Posterior vena cava (tissue), 2 donors: ENCODE measurements around the gene PAK1. TPM values are rescaled to one million over a fixed set of nuclear protein-coding genes. Genes with fewer than 3 reads are reported as not detected.

Experiments used
- DNase-seq: peaks from one replicate; pipeline ENCODE4 v3.0.0-alpha.2; 2020; ENCODE audit warnings: low spot score
- intact Hi-C, 2 donors: fragments of 100-400 bp; cut with DNase I; formaldehyde crosslinking; loops; one replicate each; pipeline versions ENCODE4 v1.14.1 to v1.14.2; 2022 to 2023
- total RNA-seq, 2 donors: library from RNA; stranded (reverse); fragmentation: NEBNext Ultra II Directional; extraction: Animal tissue kit (Norgen Biotek cat#: 25700); gene quantifications; one replicate each; pipeline ENCODE4 v1.2.1, GENCODE V29; 2021
- donor health status: DM: yes; HTN: yes; CAD: no.
- donor health status: DM: yes; HTN: yes; CAD: no.

The PAK1 gene
- total RNA-seq, 2 donors from 2014 or later: 31.0 to 31.9 TPM

- no peak for DNase-seq
- intact Hi-C loops: no loop called here
These were observed 31.4 kb downstream of the PAK1 start for GRCh38 chr11:77442394-77443053.

- intact Hi-C loops: no loop called here
These were observed 32.5 kb downstream of the PAK1 start for GRCh38 chr11:77441426-77441825.

DNA sequence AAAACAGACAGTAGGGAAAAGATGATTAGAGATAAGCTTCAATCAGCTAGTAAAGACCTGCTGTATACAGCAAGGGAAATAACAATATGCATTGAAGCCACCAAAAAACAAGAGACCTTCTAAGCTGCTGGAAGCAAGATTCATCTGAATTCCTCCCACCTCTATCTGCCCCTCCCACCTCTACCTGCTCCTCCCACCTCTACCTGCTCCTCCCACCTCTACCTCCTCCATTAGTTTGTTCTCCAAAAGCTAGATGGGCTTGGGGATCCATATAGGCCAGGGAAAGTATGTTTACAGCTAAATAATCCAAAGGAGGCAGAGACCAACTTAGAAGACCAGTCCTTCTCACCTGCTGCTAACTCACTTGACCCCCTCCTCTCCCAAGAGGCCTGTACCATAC, 33.2 kb downstream of the PAK1 start:
- DNase-seq: no peak
- intact Hi-C loops: no loop called here

More at GRCh38 chr11:77441426-77441825, 32.5 kb downstream of the PAK1 start:
- no peak for DNase-seq

GRCh38 chr11:77438487-77438886, 35.4 kb downstream of the PAK1 start:
- intact Hi-C loops: no loop called here
- no peak for DNase-seq

- DNase-seq: no peak
- intact Hi-C loops: no loop called here
These were observed 36.9 kb downstream of the PAK1 start for GRCh38 chr11:77436969-77437368.

DNA sequence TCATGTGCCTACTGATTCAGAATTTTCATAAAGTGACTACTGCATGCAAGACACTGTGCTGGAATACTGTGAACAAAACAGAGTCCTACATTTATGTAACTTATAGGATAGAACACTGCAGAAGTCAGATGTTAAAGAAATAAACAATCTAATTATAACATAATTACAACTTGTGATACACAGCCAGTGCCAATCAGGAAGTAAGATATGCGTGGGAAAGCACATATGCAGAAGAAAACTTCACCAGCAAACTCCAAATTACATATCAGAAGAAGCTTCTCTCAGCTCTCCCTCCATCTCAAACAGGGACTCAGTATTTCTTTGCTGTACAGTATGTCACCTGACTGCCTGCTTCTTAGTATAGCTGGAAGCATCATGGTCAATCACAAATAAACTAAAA, 37.4 kb downstream of the PAK1 start:
- no peak for DNase-seq
- intact Hi-C loops: no loop called here

DNA sequence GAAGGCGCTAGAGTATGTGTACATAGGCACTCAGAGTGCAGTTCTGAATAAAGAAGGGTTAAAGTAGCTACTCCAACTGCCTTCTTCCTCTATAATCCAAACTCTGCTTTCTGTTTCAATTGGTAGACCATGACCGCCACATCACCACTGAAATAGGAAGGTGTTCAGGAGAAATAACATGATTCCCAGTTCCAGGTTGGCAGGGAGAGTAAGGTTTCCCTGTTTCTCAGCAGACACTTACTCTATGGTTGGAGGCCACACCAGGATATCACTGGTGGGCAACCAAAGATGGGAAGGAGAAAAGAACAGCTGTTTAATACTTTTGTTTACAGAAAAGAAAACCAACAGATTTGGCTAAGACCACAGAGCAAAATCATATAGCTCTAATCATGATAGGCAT, 37.9 kb downstream of the PAK1 start:
- intact Hi-C loops: no loop called here

GRCh38 chr11:77431813-77432212, 42.1 kb downstream of the PAK1 start:
- intact Hi-C loops: no loop called here
- no peak for DNase-seq

More for the DNA sequence above, 37.9 kb downstream of the PAK1 start:
- DNase-seq: no peak

DNA sequence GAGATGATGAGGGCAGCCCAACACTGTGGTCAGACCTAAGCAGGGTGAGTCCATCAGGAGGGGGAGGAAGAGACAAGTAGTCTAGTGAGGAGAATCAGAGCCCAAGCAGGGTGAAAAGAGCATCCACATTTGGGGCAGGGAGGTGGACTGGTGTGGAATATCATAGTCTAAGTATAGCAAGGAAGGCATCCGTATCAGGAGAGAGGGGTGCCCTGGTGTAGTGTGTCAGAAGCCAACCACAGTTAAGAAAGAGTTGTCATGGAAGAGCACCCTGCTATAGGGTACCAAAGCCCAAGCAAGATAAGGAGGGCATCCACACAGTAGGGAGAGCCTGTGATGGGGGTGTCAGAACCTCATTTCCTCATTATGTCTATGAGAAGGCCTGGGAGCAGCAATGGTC, 45.3 kb downstream of the PAK1 start:
- no peak for DNase-seq
- intact Hi-C loops: no loop called here

DNA sequence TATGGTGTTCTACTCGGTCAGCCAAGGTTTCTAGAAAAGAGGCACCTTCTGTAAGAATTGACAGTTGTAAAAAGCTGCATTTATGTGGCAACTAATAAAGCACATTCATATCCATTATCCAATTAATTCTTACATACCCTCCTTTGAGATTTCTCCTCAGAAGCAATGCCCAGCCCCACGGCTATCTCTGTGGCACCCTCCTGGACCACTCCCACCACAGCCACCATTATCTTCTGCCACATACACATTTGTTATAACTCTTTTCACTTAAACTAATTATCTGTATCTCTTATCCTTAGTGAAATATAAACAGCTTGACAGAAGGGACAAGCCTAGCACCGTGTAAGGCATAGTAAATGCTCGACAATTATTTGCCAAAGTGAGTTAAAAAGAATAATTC, 48.5 kb downstream of the PAK1 start:
- intact Hi-C loops: no loop called here
- DNase-seq: no peak

DNA sequence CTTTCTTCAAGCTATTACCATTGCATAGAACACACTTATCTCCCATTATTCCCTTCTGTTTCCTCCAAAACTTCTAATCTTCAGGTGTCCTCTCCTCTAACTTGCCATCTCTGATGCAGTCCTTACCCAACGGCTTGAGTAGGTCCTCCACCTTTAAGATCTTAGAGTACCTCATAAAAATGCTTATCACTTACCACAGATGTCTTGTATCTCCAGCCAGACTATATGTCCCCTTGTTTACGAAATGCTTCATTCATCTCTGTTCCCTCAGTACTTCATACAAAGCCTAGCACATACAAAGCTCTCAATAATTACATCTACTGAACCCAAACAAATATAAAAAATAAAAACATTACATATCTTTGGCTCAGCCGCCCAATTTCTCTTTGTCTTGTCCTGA, 49.2 kb downstream of the PAK1 start:
- no peak for DNase-seq
- intact Hi-C loops: no loop called here

- no peak for DNase-seq
- intact Hi-C loops: no loop called here
These were observed 50.3 kb downstream of the PAK1 start for GRCh38 chr11:77423624-77424023.

GRCh38 chr11:77422687-77423086, 51.2 kb downstream of the PAK1 start:
- intact Hi-C loops: no loop called here
- no peak for DNase-seq

DNA sequence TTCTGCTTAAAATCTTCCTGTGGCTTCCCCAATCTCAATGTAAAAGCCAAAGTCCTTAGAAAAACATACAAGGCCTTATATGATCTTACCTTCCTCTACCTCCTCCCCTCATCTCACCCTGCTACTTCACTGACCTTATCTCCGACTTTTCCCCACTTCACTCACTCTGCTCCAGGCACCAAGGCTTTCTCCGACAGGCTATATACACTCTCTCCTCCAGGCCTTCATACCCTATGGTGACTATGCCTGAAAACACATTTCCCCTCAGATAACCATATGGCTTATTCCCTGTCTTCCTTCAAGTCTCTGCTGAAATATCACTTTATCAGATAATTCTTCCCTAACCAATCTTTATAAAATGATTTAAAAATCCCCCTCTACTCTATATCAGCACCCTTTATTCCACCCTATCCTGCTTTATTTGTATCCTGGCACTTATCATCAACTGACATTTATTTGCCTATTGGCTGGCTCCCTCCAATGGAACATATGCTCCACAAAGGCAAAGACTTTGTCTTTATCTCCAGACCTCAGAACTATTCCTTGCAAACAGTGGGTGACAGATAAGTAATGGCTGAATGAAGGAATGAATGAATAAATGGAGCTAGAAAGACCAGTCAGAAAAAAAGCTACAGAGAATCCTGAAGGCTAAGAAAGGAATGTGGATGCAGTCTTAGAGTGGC, 52.7 kb downstream of the PAK1 start:
- DNase-seq: no peak
- intact Hi-C loops: no loop called here

GRCh38 chr11:77418971-77419597, 54.8 kb downstream of the PAK1 start:
- intact Hi-C loops: no loop called here
- no peak for DNase-seq

- intact Hi-C loops: no loop called here
- no peak for DNase-seq
These were observed 55.5 kb downstream of the PAK1 start for GRCh38 chr11:77418155-77418970.

DNA sequence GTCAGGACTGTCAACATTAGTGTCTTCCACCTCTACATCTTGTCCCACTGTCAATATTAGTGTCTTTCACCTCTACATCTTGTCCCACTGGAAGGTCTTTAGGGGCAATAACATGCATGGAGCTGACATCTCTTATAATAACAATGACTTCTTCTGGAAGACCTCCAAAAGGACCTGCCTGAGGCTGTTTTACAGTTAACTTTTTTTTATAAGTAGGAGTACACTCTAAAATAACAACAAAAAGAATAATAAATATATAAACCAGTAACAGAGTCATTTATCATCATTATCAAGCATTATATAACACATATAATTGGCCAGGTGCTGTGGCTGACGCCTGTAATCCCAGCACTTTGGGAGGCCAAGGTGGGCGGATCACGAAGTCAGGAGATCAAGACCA, 57.5 kb downstream of the PAK1 start:
- no peak for DNase-seq
- intact Hi-C loops: no loop called here

- intact Hi-C loops: no loop called here
- no peak for DNase-seq
These were observed 59.9 kb downstream of the PAK1 start for GRCh38 chr11:77413850-77414460.

DNA sequence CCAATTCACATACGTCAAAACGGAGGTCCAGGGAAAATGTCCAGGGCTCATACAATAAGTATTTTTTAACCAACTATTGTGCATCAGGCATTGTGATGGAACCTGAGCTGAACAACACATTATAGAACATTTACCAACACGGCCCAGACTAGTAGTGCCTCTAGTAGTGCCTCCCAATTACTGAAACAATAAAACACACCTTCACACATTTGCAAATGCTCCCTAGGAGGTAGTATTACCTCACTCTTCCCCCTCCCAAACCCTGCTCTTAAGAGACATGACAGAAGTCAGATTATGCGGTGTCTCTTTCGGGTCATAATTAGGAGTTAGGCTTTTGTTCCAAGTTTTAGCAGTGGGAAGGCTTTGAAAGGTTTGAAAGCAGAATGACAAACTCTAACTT, 61.1 kb downstream of the PAK1 start:
- no peak for DNase-seq
- intact Hi-C loops: no loop called here
